SK-N-SH (cell line): ENCODE data around the gene STK38. TPM values are rescaled to one million over a fixed set of nuclear protein-coding genes. Genes with fewer than 3 reads are reported as not detected.

ENCODE experiments used
- CTCF ChIA-PET: fragments of 300-600, 350-600 bp; formaldehyde crosslinking; extraction: SDS; loops from one replicate; lab custom pipeline; 2021; lab: Yijun Ruan, JAX
- POLR2A ChIA-PET: fragments of 350-600 bp; sonication (Branson Sonifier 250); formaldehyde crosslinking; extraction: SDS; loops from one replicate; lab custom pipeline; 2020; ENCODE audit warnings: antibody characterized with exemption, inconsistent platforms; lab: Yijun Ruan, JAX
- DNase-seq: peaks from one replicate; pipeline ENCODE4 v3.0.0; 2012
- H2AFZ ChIP-seq: fragments of 200-600 bp; sonication (generic); 2 replicates; pipeline ENCODE4 v1.8.1; 2016; ENCODE audit warnings: antibody characterized with exemption, mild to moderate bottlenecking, low read depth
- H3F3A ChIP-seq: fragments of 200-600 bp; sonication (generic); replicated peaks from 2 replicates; pipeline ENCODE3; 2016; ENCODE audit warnings: antibody characterized with exemption, mild to moderate bottlenecking; ENCODE audit not compliant: insufficient read depth
- H3K27ac ChIP-seq, 2 experiments: fragments of 200-500 bp in 1 of 2; fragments of 200-600 bp in 1 of 2; sonication (Bioruptor generic) in 1 of 2; sonication (generic), shearing (Covaris generic) in 1 of 2; 2 replicates each; pipeline versions ENCODE4 v1.5.1 to v1.6.1; 2014 to 2016; ENCODE audit warnings: low read depth in 2 of 2, inconsistent platforms in 1 of 2, low read length in 1 of 2, mild to moderate bottlenecking in 1 of 2, mixed read lengths in 1 of 2
- H3K27me3 ChIP-seq: fragments of 200-600 bp; sonication (generic), shearing (Covaris generic); 2 replicates; pipeline ENCODE4 v1.6.1; 2016; ENCODE audit warnings: mixed run types; ENCODE audit not compliant: insufficient read depth
- H3K36me3 ChIP-seq, 2 experiments: fragments of 200-500 bp in 1 of 2; fragments of 200-600 bp in 1 of 2; sonication (Bioruptor generic) in 1 of 2; sonication (generic) in 1 of 2; replicated peaks in 1 of 2; 2 replicates each; pipeline versions ENCODE3 to v1.5.1; 2014 to 2016; ENCODE audit warnings: low read length in 1 of 2, mild to moderate bottlenecking in 1 of 2; ENCODE audit not compliant: insufficient read depth in 2 of 2, control insufficient read depth in 1 of 2
- H3K4me1 ChIP-seq, 2 experiments: fragments of 200-500 bp in 1 of 2; fragments of 200-600 bp in 1 of 2; sonication (Bioruptor generic) in 1 of 2; sonication (generic), shearing (Covaris generic) in 1 of 2; 2 replicates each; pipeline versions ENCODE4 v1.5.1 to v1.6.1; 2014 to 2016; ENCODE audit warnings: low read depth in 1 of 2, low read length in 1 of 2, mixed run types in 1 of 2; ENCODE audit not compliant: insufficient read depth in 2 of 2, control insufficient read depth in 1 of 2
- H3K4me2 ChIP-seq: fragments of 200-600 bp; sonication (generic), shearing (Covaris generic); 2 replicates; pipeline ENCODE4 v1.6.1; 2017; ENCODE audit warnings: mixed run types
- H3K4me3 ChIP-seq, 2 experiments: fragments of 200-500 bp in 1 of 2; fragments of 200-600 bp in 1 of 2; sonication (Bioruptor generic) in 1 of 2; sonication (generic), shearing (Covaris generic) in 1 of 2; 2 replicates each; pipeline versions ENCODE4 v1.5.1 to v1.8.1; 2014 to 2016; ENCODE audit warnings: low read depth in 2 of 2, inconsistent platforms in 1 of 2, low read length in 1 of 2, mild to moderate bottlenecking in 1 of 2, mixed read lengths in 1 of 2, moderate library complexity in 1 of 2
- H3K79me2 ChIP-seq: fragments of 200-600 bp; sonication (generic); 2 replicates; pipeline ENCODE4 v1.8.1; 2017; ENCODE audit warnings: mild to moderate bottlenecking; ENCODE audit not compliant: insufficient read depth
- H3K9ac ChIP-seq: fragments of 200-600 bp; sonication (generic); 2 replicates; pipeline ENCODE4 v1.6.1; 2017; ENCODE audit warnings: mixed run types
- H3K9me2 ChIP-seq: fragments of 200-600 bp; sonication (generic); 2 replicates; pipeline ENCODE4 v1.6.1; 2017; ENCODE audit warnings: mixed run types
- H3K9me3 ChIP-seq: fragments of 200-600 bp; sonication (generic); 2 replicates; pipeline ENCODE4 v1.6.1; 2017; ENCODE audit warnings: mixed run types, mild to moderate bottlenecking, moderate library complexity
- H4K20me1 ChIP-seq: fragments of 200-600 bp; sonication (generic); 2 replicates; pipeline ENCODE4 v1.6.1; 2017; ENCODE audit warnings: mild to moderate bottlenecking, mixed run types; ENCODE audit not compliant: insufficient read depth
- CHD2 ChIP-seq: fragments of 150-350 bp; IDR thresholded peaks from 2 replicates; pipeline ENCODE4 v1.6.1; 2018; ENCODE audit warnings: low read length; ENCODE audit not compliant: partially characterized antibody
- ELF1 ChIP-seq: IDR thresholded peaks from 2 replicates; pipeline ENCODE4 v1.4.0; 2012
- FOXM1 ChIP-seq: IDR thresholded peaks from 2 replicates; pipeline ENCODE4 v1.4.0; 2012; ENCODE audit warnings: low read depth, mild to moderate bottlenecking
- GABPA ChIP-seq: IDR thresholded peaks from 2 replicates; pipeline ENCODE4 v1.4.0; 2012; ENCODE audit warnings: low read depth, mild to moderate bottlenecking
- MAX ChIP-seq: IDR thresholded peaks from 2 replicates; pipeline ENCODE4 v1.4.0; 2012; ENCODE audit warnings: low read depth
- MXI1 ChIP-seq: IDR thresholded peaks from 2 replicates; pipeline ENCODE4 v1.6.1; 2012; ENCODE audit warnings: mild to moderate bottlenecking, low read depth, low read length, improper control_type of control experiment
- NFIC ChIP-seq: IDR thresholded peaks from 2 replicates; pipeline ENCODE4 v1.4.0; 2012; ENCODE audit warnings: borderline replicate concordance
- NRF1 ChIP-seq: IDR thresholded peaks from 2 replicates; pipeline ENCODE4 v1.6.1; 2012; ENCODE audit warnings: low read depth, mild to moderate bottlenecking, low read length
- RAD21 ChIP-seq: IDR thresholded peaks from 2 replicates; pipeline ENCODE4 v1.6.1; 2012; ENCODE audit warnings: mild to moderate bottlenecking, low read length
- REST ChIP-seq: IDR thresholded peaks from 2 replicates; pipeline ENCODE4 v1.6.1; 2012; ENCODE audit warnings: mild to moderate bottlenecking, low read depth, low read length, moderate library complexity
- RFX5 ChIP-seq: IDR thresholded peaks from 2 replicates; pipeline ENCODE4 v1.6.1; 2012; ENCODE audit warnings: mild to moderate bottlenecking, improper control_type of control experiment, low read length
- RXRA ChIP-seq: IDR thresholded peaks from 2 replicates; pipeline ENCODE4 v1.4.0; 2012; ENCODE audit warnings: low read depth, mild to moderate bottlenecking, borderline replicate concordance
- TAF1 ChIP-seq: IDR thresholded peaks from 2 replicates; pipeline ENCODE4 v1.6.1; 2012; ENCODE audit warnings: low read depth, mild to moderate bottlenecking, low read length, moderate library complexity, borderline replicate concordance
- TEAD4 ChIP-seq: IDR thresholded peaks from 2 replicates; pipeline ENCODE4 v1.4.0; 2012; ENCODE audit warnings: mild to moderate bottlenecking, borderline replicate concordance; ENCODE audit not compliant: insufficient read depth
- USF1 ChIP-seq: IDR thresholded peaks from 2 replicates; pipeline ENCODE4 v1.4.0; 2012; ENCODE audit warnings: low read depth, borderline replicate concordance
- YY1 ChIP-seq: IDR thresholded peaks from 2 replicates; pipeline ENCODE4 v1.4.0; 2012; ENCODE audit warnings: low read depth, mild to moderate bottlenecking
- WGBS: methylation state at CpG from one replicate; pipeline ENCODE4 v1.1.6; 2017; ENCODE audit warnings: low lambda C conversion rate; 5-methylcytosine and 5-hydroxymethylcytosine counted together
- polyA plus RNA-seq, 3 experiments: library from polyadenylated mRNA; depleted of rRNA; stranded (reverse); fragments of >200 nt; gene quantifications; 2 replicates each; pipeline ENCODE4 v1.2.3, GENCODE V29; 2012

The STK38 gene
- polyA plus RNA-seq, 1 of the 3 experiments (the other 2 are of a cell fraction) = 10.2 TPM

- CTCF ChIA-PET = interaction anchor here (0.7 to 1.2 kb wide), 3 partner anchors 8 to 20 kb away, joined by 3 read pairs; no protein-coding TSS in a partner anchor
- no peak for TF ChIP-seq CHD2
- TF ChIP-seq REST = no peak
- no peak for TF ChIP-seq YY1
- no peak for TF ChIP-seq GABPA
- no peak for TF ChIP-seq TEAD4
- TF ChIP-seq USF1 = no peak
- H3K4me1 ChIP-seq = no peaks in the 10 kb centered on the region; a peak in 1 of 4 replicates
- H3K4me3 ChIP-seq = no peak overlapping the region
- no peaks in the 10 kb centered on the region for H3F3A ChIP-seq
- H3K9me2 ChIP-seq = no peaks in the 10 kb centered on the region
- DNase-seq = no peak
- no peaks in the 10 kb centered on the region for H3K79me2 ChIP-seq
- no peaks in the 10 kb centered on the region for H3K27me3 ChIP-seq
- POLR2A ChIA-PET = no interaction called here
- H4K20me1 ChIP-seq = no peaks in the 10 kb centered on the region
- H3K36me3 ChIP-seq = peaks cover 45 to 54% of the 10 kb centered on the region in 2 experiments
- H3K9me3 ChIP-seq = no peaks in the 10 kb centered on the region
- H2AFZ ChIP-seq = no peak overlapping the region
- H3K27ac ChIP-seq = no peak overlapping the region
- no peak overlapping the region for H3K4me2 ChIP-seq
- WGBS = 94% methylated on average over 7 of the region's 10 CpGs
- H3K9ac ChIP-seq = no peak overlapping the region
Measured at GRCh38 chr6:36508532-36508931, 38.7 kb downstream of the STK38 start.

GRCh38 chr6:36506611-36507010 is 40.7 kb downstream of the STK38 start:
- Histone ChIP-seq H3K27ac (no peak overlapping the region), H3K9me2 (no peaks in the 10 kb centered on the region), H3K79me2 (no peaks in the 10 kb centered on the region), H3K4me3 (no peak overlapping the region), H4K20me1 (no peaks in the 10 kb centered on the region), H3K9me3 (no peaks in the 10 kb centered on the region), H3K27me3 (no peaks in the 10 kb centered on the region), H3K9ac (no peak overlapping the region), H3F3A (no peaks in the 10 kb centered on the region), H3K4me1 (no peaks in the 10 kb centered on the region; a peak in 1 of 4 replicates), H3K4me2 (no peak overlapping the region), H3K36me3 (peaks cover 43 to 55% of the 10 kb centered on the region in 2 experiments), H2AFZ (no peak overlapping the region)
- CTCF ChIA-PET = interaction anchor here (0.7 to 1.4 kb wide), 2 partner anchors 9 to 20 kb away, joined by 3 read pairs; no protein-coding TSS in a partner anchor
- POLR2A ChIA-PET = no interaction called here
- TF ChIP-seq YY1 = no peak
- no peak for TF ChIP-seq TAF1
- TF ChIP-seq FOXM1 = no peak
- no peak for TF ChIP-seq RAD21
- no peak for TF ChIP-seq NFIC
- no peak for TF ChIP-seq RXRA
- no peak for TF ChIP-seq MAX
- no peak for TF ChIP-seq RFX5
- no peak for TF ChIP-seq MXI1
- no peak for TF ChIP-seq ELF1
- TF ChIP-seq NRF1 = no peak
- TF ChIP-seq REST = no peak
- 94% methylated on average over 2 of the region's 2 CpGs for WGBS
- DNase-seq = no peak
